Stromal cell of bone marrow (primary cell): ENCODE data around the gene FAM241A.
A peak's percentile ranks its signal among the peaks of the same experiment; 100 is the strongest.
"Not testable (repeated sequence)": the region's sequence is repeated elsewhere in the genome, so short reads cannot be mapped to it uniquely, and the experiment has no call there.

ENCODE experiments used
- DNase-seq: peaks from one replicate; pipeline ENCODE4 v3.0.0-alpha.2; 2012; ENCODE audit warnings: low read depth

The FAM241A gene

GRCh38 chr4:112138538-112138937 is 6.7 kb upstream of the FAM241A start:
- DNase-seq, result no peak

- DNase-seq, result no peak
Observed at GRCh38 chr4:112140536-112140935, 4.7 kb upstream of the FAM241A start.

- no peak for DNase-seq
Observed at GRCh38 chr4:112141366-112142138, 3.7 kb upstream of the FAM241A start.

- DNase-seq, result no peak
Observed at GRCh38 chr4:112142182-112142581, 3.1 kb upstream of the FAM241A start.

GRCh38 chr4:112143781-112144180 is 1.5 kb upstream of the FAM241A start:
- DNase-seq, result no peak

GRCh38 chr4:112144546-112145325 is 518 bp upstream of the FAM241A start:
- no peak for DNase-seq

- DNase-seq, result no peak
Observed at GRCh38 chr4:112145790-112146501, 692 bp downstream of the FAM241A start.

- no peak for DNase-seq
Observed at GRCh38 chr4:112146502-112146813, 1.2 kb downstream of the FAM241A start.

- DNase-seq, result peak; percentile 32
Observed at GRCh38 chr4:112147697-112148096, 2.4 kb downstream of the FAM241A start.

- DNase-seq, result no peak
Observed at GRCh38 chr4:112150920-112151319, 5.7 kb downstream of the FAM241A start.

GRCh38 chr4:112152521-112152920 is 7.3 kb downstream of the FAM241A start:
- no peak for DNase-seq

- no peak for DNase-seq
Observed at GRCh38 chr4:112153211-112153791, 8.0 kb downstream of the FAM241A start.

GRCh38 chr4:112156112-112156511 is 10.9 kb downstream of the FAM241A start:
- no peak for DNase-seq

- no peak for DNase-seq
Observed at GRCh38 chr4:112156553-112156952, 11.3 kb downstream of the FAM241A start.

GRCh38 chr4:112163706-112164105 is 18.5 kb downstream of the FAM241A start:
- DNase-seq, result not testable (repeated sequence)

GRCh38 chr4:112167794-112168193 is 22.5 kb downstream of the FAM241A start:
- DNase-seq, result no peak

- DNase-seq, result no peak
Observed at GRCh38 chr4:112168719-112169500, 23.7 kb downstream of the FAM241A start.

GRCh38 chr4:112170451-112170993 is 25.3 kb downstream of the FAM241A start:
- peak; percentile 91 for DNase-seq

GRCh38 chr4:112171051-112171763 is 26.0 kb downstream of the FAM241A start:
- DNase-seq, result not testable (repeated sequence)

GRCh38 chr4:112172180-112172579 is 26.9 kb downstream of the FAM241A start:
- no peak for DNase-seq
